RCC 7860 (cell line): ENCODE data around the gene NDUFV3.
"Not testable (repeated sequence)": the region's sequence is repeated elsewhere in the genome, so short reads cannot be mapped to it uniquely, and the experiment has no call there.

ENCODE experiments used
- DNase-seq: peaks from one replicate; pipeline ENCODE4 v3.0.0-alpha.2; 2015; ENCODE audit warnings: low spot score
- FAIRE-seq: peaks from 2 replicates; lab custom pipeline; 2012; peaks lifted over from hg19 to GRCh38; lab: Jason Lieb, UNC

The NDUFV3 gene

DNA sequence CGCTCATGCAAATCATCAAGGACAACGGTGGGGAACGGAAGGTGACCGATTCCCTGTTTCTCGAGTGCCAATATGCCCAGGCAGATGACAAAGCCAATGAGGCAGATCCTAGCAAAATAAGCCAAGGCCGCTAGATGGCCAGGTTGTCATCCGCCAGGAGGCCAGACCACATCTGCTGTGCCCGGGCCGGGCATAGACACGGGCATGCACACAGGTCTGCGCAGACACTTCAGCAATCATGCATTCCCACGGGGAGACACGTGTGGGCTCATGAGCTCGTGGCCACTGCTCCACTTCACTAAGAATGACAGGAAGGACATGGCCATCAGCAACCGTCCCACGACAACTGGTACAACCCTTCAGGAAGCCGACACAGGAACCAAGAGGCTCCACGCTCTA is 37.2 kb upstream of the NDUFV3 start:
- FAIRE-seq: no peak
- DNase-seq: no peak

DNA sequence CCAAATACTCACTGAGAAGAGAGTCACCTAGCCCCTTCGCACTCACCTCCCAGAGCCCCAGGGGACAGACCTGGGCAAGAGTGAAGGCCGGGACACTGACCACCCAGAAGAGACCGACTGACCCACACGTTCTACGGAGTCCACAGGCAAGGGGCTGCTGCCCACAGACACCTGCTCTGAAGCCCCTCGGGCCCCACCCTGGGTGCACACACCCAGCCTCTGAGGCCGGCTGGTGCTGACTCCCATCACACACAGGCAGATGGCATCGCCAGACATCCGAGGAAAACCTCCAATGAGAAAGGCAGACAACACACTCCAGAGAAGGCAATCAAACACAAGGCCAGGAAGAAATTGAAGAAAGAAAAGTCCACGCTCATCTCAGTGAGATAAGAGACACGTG is 35.9 kb upstream of the NDUFV3 start:
- DNase-seq (no peak), FAIRE-seq (no peak)

DNA sequence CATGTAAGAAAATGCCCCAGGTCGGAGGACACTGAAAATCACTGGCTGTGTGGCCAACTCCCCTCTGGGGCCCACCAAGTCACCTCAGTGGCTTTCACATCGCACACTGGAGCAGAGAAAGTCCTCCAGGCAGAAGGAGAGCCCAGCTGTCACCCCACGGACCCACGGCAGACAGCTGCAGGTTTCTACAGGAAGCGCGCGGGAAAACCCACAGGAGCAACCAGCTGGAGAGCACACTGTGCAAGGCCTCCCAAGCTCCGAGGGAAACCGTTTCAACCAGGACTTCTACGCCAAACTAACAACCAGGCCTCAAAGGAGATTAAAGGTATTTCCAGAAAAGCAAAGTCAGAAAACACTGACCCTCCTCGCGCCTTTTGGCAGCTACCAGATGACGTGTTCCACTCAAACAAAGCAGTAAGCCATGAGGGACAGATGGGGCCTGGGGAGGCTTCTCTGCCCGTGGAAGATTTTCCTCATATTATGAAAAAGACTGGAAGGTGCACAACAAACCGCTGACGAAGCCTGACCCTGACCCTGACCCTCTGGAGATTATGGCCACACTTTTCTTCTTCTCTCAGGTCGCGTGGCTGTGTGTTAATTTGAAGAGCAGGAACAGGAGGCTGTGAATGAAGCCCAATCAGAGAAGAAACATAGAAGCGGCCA is 34.8 kb upstream of the NDUFV3 start:
- no peak for FAIRE-seq
- no peak for DNase-seq

DNA sequence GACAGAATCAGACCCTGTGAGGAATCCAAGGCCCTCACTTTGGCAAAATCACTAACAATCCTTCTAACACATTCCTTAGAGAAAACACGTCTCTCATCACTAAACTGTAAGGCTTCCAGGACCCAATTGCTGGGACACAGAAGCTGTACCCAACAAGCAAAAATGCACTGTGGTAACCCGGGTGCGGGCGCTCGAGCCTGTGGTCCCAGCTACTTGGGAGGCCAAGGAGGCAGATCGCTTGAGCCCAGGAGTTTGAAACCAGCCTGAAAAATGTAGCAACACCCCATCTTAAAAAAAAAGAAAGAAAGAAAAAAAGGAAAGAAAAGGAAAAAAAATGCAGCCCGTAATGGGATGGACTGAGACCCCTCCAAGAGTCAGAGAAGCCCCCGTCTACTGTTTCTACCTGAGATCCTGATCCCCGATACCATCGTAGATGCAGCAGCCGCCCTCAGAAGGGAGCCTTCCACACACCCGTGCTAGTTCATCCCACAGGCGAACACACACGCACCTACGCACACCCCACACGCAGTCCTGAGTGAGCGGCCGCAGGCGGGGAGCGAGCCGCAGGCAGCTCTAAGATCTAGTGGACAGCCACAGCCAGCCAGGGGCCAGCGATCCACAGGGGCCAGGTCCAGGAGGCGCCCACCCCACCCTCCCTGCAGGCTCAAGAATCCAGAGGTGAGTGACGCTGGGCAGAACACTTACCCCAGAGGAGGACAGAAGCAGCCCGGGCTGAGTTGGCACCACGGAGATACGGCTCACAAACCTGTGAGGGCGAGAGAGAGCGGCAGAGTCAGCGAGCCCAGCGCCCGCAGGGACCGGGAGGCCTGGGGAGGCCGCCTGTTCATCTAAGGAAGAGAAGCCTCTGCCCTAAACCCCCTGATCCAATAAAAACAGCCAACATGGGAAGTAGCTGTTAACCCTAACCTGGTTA is 33.9 kb upstream of the NDUFV3 start:
- DNase-seq (no peak), FAIRE-seq (no peak)

DNA sequence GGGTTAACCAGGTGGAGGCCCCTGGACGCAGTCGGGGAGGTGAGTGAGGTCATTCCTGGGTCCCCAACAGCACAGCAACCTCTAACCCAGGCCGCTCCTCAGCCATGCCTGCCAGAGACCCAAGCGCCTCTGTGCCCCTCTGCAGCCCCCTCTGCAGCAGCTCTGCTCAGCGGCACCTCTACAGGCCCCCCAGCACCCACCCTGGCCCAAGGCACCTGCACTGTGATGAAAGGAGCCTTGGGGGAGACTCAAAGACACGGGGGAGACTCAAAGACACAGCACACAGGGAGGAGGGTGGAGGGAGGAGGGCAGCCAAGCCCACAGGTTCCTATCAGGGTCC is 33.2 kb upstream of the NDUFV3 start:
- FAIRE-seq: no peak
- no peak for DNase-seq

DNA sequence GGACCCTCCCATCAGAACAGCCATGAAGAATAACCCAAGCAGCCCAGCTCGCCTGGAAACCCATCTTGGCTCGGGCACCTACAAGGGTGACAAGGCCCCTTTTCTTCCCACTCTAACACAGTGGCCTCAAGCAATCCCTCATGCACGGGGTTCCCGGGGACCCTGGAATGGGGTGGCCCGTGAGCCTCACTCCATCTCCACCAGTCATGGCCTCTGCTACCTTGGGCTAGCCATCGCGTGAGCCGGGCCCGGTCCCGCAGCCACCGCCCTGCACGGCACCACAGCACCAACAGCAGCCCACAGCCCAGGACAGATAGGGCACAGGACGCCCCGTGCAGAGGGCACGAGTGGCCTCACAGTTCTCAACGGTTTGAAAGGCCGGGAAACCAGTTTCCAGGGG is 32.8 kb upstream of the NDUFV3 start:
- FAIRE-seq (no peak), DNase-seq (no peak)

DNA sequence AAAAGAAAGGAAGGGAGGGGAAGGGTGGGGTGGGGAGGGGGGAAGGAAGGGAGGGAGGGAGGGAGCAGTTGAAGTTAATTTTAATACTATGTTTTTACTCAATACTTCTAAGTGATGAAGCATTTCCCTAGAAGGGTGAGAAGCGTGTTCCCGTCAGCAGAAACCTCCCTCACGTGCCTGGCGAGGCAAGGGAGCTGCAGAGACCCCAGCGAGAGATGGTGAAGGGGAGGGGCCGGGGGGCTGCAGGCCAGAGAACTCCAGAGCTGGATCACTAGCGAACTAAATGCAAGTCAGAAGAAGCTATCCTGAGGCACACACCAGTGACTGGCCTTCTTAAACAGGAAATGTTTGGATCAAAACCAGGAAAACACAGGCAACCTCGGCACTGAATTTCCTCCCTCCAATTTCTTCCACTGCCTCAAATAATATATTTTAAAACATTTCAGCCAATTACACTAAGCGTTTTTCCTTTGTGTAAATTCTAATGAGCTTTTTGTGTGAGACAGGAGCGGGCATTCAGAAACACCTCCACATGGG is 31.7 kb upstream of the NDUFV3 start:
- DNase-seq (no peak), FAIRE-seq (no peak)

DNA sequence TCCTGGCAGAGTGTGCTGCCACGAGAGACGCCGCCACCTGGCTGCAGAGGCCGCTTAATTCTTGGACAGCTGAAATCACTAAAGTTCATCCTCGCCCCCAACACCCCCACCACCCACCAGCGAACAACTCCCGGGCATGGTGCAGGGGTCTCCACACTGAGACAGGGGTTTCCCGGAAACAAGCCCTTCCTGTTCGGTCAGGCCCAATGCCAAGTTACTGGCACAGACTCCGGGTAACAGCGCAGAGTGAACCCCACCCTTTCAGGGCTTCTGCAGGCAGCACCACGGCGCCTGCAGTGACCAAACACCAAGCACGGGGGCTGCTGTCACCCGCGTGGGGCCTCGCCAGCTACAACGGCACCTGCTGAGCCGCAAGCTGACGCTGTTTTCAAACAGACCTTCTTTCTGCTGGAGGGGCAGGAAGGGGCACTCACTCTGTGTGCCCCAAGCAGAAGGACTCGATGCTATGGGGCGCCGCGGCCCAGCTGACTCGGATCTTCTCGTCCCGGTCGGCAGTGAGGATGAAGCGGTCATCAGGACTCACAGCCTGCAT is 31.2 kb upstream of the NDUFV3 start:
- DNase-seq: no peak
- FAIRE-seq: no peak

DNA sequence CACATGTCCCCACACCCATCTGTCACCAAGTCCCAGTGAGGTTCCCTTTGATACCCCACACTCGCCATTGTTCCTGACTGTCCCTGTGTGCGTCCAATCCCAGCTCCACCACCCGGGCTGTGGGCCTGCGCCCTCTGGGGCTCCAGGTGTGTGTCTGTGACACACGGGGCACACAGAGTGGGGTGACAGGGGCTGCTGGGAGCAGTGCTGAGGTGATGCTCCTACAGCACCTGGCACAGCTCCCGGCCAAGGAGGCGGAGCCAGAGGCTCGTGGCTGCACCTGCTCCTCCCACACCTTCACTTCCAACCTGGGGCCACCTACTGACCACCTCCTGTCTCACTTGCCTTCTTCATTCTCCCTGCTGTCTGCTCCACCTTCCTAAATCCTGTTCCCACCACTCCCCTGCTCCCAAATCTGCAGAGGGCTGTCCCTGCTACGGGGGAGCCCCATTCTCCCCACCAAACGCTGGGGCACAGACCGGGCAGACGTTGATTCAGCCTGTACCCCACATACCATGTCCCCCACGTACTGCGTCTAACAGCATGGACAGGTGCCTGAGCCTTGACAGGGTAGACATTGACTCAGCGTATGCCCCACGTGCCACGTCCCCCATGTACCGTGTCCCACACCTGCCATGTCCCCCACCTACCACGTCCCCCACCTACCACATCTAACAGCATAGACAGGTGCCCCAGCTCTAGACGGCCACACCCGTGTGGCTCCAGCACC is 30.2 kb upstream of the NDUFV3 start:
- FAIRE-seq: no peak
- peak; percentile 5 for DNase-seq

DNA sequence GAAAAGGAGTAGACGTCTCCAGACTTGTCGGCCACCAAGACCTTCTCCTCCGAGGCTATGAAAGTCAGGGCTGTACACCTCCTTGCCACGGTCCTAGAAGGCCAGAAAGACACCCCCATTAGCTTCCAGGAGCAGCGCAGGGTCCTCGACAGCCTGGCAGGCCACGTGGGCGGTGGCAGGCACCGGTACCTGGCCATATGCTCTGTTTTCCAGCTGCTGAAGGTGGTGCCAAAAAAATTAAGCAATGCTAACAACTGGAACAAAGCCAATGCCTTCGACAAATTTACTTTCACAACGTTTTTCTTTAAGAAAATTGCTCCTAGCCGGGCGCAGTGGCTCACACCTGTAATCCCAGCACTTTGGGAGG is 29.6 kb upstream of the NDUFV3 start:
- no peak for DNase-seq
- FAIRE-seq: no peak

DNA sequence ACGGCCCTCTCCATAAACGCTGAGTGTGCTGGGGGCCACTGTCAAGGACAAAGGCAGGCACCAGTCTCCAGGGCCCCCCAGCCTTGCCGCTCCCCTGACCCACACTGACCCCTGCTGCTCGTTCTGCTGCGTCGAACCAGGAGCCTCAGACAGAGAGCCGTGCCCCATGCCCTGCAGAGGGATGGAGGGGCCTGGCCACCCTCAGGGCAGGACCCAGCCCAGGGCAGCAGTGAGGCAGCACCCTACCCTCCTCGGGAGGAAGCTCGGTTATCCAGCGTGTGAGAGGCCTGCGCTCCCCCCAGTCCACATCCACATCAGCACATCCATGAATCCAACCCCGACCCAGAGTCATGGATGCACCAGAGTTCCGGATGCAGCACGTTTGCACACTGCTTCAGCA is 28.8 kb upstream of the NDUFV3 start:
- DNase-seq: no peak
- FAIRE-seq: no peak

DNA sequence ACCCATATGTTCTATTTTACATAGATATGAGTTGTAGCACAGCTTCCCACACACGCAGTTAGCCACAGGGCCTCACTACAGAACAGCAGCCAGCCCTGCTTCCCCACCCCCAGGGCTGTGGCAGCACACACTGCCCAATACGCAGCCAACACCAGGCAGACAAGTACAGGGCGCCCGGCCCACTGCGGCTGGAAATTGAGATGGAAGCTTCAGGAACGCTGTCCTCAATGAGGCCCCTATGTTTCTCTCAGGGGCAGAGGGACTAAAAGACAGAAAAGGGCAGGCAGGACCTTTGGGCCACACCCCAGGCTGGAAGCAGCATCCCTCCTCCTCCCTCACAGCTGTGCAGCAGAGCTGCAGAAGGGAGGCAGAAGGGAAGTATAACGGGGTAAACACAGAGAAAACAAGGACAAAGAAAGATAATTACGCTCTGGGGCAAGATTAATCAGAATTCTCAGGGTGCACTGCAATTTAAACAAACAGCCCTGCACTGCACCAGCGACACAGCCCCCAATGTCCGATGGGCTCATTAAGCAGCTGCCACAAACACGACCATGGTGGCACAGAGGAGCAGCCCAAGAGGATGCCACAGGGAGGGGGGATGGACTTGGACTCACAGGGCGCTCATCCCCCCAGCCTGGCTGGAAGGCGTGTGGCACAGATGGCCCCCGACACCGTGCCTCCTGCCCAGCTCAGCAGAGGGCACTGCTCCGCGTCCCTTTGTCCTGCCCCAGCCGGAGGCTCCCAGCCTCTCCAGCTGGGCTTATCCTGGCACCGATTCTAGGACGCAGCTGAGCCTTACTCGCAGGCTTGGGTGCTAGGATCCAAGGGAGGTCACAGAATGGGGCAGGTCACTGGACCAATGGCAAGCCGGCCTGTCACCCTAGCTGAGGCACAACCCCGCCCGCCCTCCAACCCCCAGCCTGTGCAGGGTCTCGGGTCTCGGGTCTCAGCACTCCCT is 28.0 kb upstream of the NDUFV3 start:
- DNase-seq (no peak), FAIRE-seq (no peak)

DNA sequence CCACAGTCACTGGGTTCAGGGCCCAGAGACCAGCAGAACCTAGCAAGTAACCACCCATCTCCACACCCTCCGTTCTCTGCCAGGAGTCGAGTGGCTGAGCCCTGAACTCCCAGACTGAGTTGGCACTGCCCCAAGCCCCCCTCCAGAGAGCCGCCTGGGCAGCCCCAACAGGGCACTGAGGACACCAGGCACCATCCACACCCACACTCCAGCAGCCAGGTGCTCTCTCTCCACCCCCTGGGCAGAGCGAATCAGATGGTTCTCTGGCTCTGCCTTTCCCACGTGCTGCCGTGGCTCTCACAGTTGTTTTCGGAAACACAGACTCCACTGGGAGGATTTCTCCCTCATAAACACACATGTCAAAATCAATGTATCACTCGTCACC is 27.3 kb upstream of the NDUFV3 start:
- FAIRE-seq: no peak
- DNase-seq: no peak

DNA sequence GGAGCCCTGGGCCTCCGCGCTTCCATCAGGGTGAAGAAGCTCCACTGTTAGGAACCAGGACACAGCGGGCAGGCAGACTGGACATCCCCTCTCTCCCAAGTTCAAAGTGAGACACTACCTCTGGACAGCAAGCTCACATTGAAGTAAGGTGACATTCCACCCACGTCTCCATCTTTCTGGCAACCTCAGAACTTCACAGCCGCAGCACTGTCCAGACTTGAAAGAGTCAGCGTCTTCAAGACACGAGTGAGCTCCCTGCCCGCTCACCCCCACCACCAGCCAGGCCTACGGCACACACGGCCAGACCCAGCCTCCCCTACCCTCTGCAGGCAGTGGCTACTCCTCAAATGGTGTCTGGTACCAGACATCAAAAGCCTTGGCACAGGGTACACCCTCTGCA is 24.9 kb upstream of the NDUFV3 start:
- DNase-seq (no peak), FAIRE-seq (no peak)

DNA sequence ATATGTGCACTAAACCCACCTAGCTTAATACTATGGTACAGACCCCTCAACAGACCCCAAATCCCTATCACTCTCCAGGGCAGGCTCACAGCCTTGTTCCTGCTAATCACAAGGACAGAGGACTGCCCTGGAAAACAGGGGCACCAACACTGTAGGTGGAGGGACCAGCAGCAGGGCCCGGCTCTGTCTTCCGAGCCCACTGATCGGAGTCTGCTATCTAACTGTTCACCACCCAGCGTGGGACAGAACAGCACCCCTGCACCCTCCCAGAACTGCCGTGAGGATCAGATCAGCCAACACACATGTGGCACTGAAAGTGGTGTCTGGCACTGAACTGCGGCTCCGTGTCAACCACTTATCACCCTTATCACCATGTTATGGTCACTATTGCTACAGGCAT is 20.0 kb upstream of the NDUFV3 start:
- DNase-seq (no peak), FAIRE-seq (no peak)

DNA sequence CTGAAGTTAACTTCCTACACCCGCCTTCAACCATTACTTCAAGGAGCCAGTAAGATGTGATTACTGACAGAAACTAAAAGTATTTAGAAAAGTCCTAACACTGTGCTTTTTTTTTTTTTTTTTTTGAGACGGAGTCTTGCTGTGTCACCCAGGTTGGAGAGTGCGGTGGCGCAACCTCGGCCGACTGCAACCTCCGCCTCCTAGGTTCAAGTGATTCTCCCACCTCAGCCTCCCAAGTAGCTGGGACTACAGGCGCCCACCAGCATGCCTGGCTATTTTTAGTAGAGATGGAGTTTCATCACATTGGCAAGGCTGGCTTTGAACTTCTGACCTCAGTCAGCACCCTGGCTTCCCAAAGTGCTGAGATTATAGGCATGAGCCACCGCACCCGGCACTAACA is 17.3 kb upstream of the NDUFV3 start:
- not testable (repeated sequence) for DNase-seq, FAIRE-seq

DNA sequence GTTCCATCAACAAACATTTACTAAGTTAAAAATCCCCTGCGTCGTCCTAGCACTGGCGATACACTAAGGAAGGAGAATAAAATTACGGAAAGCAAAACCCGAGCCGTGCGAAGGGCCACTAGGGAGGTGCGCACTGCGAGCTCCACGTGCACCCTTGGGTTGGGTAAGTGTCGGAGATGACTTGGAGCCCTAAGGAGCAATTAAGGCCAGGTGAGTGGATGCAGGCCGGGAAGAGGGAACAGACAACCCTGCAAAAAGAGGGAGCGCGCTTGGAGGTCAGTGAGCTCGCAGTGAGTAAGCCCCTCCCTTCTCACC is 14.5 kb upstream of the NDUFV3 start:
- FAIRE-seq (no peak), DNase-seq (no peak)

DNA sequence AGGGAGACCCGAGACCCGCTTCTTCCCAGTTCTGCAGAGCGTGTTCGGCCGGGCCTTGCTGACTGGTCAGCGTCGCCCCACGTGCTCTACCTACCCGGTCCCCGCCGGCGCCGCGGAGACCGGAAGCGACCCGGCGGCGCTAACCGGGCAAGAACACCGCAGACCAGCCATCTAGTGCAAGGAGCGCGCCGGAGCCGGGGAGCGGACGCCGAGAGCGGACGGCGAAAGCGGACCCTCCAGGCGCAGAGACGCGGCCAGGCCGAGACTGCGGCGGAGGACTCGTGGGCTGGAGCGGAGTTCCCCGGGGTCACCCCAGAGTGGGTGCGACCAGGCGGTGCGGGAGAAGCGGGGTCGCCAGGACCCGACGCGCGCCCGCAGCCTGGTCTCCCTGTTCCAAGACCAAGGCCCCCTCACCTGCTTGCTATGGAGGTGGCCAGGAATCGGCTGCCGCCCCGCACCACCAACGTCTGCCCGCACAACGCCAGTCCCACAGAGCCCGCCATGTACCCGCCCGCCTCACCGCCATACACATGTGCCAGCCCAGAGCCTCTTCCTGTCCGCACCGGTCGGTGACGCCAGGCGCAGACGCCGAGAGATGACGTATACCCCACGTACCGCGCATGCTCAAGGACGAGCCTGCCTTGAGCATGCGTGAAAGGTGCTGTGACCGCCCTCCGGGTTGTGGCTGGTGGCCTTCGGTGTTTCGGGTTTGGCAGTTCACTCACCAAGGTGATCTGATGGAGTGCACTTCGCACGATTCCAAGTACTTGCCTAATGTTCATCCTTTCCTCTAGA is 13.9 kb upstream of the NDUFV3 start, which contains the start of gene WDR4:
WDR4 (minus strand) TSS at position 547 of the 795 bp plus-strand sequence; CDS start at position 503, 44 bp downstream.
- peak; percentile 58 for FAIRE-seq

DNA sequence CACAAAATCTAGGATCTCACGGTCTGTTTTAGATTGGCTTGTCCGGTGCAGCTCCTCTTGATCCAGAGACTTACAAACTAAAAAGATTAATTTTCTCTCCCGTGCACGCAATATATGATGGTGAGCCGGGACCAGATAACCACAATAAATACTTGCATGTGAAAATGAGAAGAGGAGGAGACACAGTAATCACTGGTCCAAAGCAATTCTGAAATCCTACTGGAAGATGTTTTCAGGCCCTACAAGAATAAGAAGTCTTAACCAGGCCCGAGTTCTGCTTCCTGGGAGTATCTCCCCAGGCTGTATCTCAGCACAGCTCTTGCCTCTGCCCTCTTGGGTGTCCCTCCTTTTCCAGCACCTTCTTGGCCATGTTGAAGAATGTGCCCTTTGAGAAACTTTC is 12.8 kb upstream of the NDUFV3 start:
- no peak for FAIRE-seq
- DNase-seq: no peak

More for the DNA sequence above, 13.9 kb upstream of the NDUFV3 start, which contains the start of gene WDR4:
- peak; percentile 95 for DNase-seq
